Stimulated activated CD4-positive, alpha-beta T cell treated with anti-CD3 and anti-CD28 coated beads, Interleukin-1b, Interleukin-23, amount 100 ng/mL, for 48 hours (primary cell): ENCODE results near the gene ADH4.
"Not testable (repeated sequence)": the region's sequence is repeated elsewhere in the genome, so short reads cannot be mapped to it uniquely, and the experiment has no call there.

Experiments used
- DNase-seq: peaks from one replicate; pipeline ENCODE4 v3.0.0-alpha.2; 2020

The ADH4 gene

GRCh38 chr4:99131378-99131777, 12.7 kb downstream of the ADH4 start:
- DNase-seq, result no peak

DNA sequence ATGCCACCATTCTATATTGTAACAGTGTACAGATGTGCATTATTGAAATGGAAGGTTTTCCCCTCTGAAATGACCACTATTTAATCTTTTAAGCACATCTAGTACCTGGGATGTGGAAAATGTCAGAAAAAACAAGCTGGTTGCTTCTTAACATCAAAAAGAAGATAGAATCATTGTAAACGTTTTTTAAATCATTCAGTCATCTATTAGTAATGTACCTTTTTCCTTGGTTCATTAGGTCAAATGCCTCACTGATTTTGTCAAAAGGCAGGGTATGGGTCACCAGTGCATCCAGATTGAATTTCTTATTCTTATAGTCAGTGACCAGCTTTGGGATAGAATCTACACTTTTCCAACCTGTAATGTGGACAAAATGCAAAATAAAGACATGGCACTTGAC, 17.7 kb downstream of the ADH4 start:
- no peak for DNase-seq

- no peak for DNase-seq
Observed at GRCh38 chr4:99121008-99121407, 23.1 kb downstream of the ADH4 start.

GRCh38 chr4:99120501-99120900, 23.6 kb downstream of the ADH4 start:
- DNase-seq, result no peak

- DNase-seq, result no peak
Observed at GRCh38 chr4:99117876-99118693, 26.0 kb downstream of the ADH4 start.

- DNase-seq, result not testable (repeated sequence)
Observed at GRCh38 chr4:99117122-99117841, 26.8 kb downstream of the ADH4 start.

GRCh38 chr4:99109286-99109685, 34.8 kb downstream of the ADH4 start:
- not testable (repeated sequence) for DNase-seq

- no peak for DNase-seq
Observed at GRCh38 chr4:99104153-99104552, 39.9 kb downstream of the ADH4 start.

- no peak for DNase-seq
Observed at GRCh38 chr4:99103166-99103565, 40.9 kb downstream of the ADH4 start.

DNA sequence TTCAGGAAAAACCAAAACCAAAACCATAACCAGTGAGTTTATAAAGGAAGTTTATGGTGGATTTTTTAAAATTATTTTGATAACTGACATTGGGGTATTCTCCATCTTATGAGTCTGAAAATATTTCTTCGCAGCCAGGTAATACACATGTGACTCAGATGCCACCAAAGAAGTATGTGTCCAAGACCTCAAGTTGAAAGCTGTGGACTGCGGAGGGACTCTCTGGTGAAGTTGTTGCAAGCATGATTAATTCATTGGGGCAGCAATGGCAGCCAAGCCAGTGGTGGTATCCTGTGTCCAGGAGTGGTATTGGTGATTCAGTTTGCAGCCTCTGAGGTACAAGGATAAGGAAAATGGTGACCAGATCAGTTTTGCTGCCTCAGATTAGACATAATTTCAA, 41.5 kb downstream of the ADH4 start:
- DNase-seq, result no peak

- no peak for DNase-seq
Observed at GRCh38 chr4:99100876-99101275, 43.2 kb downstream of the ADH4 start.

- DNase-seq, result not testable (repeated sequence)
Observed at GRCh38 chr4:99099814-99100213, 44.3 kb downstream of the ADH4 start.

DNA sequence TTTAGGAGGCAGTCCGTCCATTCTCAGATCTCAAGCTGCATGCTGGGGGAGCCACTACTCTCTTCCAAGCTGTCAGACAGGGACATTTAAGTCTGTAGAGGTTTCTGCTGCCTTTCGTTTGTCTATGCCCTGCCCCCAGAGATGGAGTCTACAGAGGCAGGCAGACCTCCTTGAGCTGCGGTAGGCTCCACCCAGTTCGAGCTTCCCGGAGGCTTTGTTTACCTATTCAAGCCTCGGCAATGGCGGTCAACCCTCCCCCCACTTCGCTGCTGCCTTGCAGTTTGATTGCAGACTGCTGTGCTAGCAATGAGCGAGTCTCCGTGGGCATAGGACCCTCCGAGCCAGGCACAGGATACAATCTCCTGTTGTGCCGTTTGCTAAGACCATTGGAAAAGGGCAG, 44.8 kb downstream of the ADH4 start:
- DNase-seq, result no peak

DNA sequence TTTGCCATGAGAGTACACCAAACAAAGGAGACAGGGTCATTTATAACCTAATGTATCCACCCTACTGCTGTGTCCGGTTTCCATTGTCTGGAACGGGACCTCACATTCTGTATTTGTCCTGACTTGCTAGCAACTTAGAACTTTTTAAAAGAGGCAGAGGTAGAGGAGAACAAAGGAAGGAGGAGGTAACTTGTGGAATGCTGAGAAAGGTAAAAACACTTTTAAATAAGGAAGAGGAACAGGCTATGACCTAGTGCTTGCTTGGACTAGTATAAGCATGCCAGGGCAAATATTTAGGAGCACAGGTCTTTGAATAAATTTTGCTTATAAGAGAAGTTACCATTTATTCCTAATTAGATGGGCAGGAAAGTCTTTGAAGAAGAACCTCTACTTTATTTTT, 52.3 kb downstream of the ADH4 start:
- DNase-seq, result not testable (repeated sequence)

DNA sequence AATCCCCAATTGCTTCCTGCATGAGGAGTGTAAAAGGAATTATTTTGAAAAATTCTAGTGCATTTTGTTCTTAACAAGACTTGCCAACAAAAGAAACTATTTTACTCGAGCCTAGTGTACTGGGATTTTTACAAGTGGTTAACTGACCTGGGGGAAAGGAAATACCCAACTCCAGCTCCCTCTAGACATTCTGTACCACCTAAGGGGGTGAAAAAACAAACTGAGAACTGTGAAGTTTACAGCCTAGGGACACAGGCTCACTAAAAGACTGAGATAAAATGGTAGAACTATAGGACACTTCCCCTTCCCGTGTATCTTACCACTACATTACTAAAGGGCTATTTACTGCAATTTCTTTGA, 52.9 kb downstream of the ADH4 start:
- DNase-seq, result no peak

DNA sequence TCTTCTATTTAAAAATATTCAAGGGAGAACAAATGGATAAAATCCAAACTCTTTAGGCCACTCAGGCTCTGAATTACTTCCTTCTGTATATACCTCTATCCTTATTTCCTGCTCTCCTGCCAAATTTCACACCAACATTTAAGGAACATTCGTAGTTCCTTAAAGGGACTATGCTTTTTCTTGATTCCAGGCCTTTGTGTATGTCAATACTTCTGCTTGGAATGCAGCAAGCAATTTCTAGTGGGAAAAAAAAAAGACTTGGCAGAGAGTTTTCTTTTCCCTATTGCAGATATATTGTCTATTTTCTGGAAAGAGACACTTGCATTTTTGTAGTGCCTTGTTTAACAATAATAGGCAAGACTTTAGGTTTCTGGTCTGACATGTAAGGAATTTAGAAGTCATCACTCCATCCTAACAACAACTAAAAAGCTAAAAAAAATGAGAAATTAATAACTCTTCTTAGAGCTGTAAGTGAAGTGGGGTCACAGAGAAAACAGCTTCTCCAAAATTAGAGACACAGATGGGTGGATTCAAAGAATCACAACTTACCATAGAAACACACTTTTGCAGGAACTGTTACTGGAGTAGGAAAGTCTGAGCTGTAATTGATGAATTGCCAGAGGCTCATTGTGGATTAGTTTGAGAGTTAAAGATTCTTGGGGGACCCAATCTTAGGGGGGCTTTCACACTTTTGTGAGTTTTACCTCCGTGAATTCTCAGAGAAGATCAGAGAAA, 53.4 kb downstream of the ADH4 start:
- DNase-seq, result no peak

GRCh38 chr4:99088481-99089365, 55.4 kb downstream of the ADH4 start, which contains the start of gene ADH5:
TSS of gene ADH5 (minus strand) at chr4:99088788. CDS start at chr4:99088700, 88 bp downstream.
- DNase-seq, result peak; percentile 89

GRCh38 chr4:99088023-99088449, 56.1 kb downstream of the ADH4 start:
- DNase-seq, result peak; percentile 10

- no peak for DNase-seq
Observed at GRCh38 chr4:99084595-99084994, 59.5 kb downstream of the ADH4 start.

- DNase-seq, result no peak
Observed at GRCh38 chr4:99082192-99082591, 61.9 kb downstream of the ADH4 start.

GRCh38 chr4:99080869-99081268, 63.2 kb downstream of the ADH4 start:
- not testable (repeated sequence) for DNase-seq

DNA sequence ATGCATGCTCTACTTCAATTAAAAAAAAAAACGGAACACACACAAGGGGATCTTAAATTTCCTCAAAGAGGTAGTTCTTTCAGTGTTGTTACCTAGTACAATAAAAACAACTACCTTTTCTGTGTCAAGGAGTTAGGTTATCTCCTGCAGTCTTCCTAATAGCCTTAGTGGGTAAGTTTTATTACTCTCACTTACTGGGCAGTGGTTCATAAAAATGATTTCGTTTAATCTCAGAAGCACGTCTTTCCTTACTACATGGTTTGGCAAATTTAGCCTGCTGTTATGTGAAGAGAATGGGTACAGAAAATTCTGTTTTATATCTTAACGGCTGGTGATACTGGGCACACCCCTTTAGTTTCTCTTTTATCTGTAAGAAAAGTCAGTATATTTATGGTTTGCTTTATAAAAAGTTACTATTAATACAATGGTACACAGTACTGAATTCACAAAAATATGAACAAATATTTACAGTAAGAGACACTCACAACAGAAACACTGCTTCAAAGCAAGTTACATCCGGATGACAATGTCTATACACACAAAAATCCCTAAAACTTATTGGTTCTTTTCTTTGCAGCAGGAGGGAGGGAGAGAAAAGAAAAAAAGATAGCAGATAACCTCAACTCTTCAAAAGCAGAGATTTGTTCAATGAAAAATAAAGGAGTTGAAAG, 64.3 kb downstream of the ADH4 start:
- DNase-seq, result no peak
